Subcutaneous abdominal adipose tissue (tissue), 5 donors: ENCODE data around the gene GOLT1A.

ENCODE experiments used
- H3K27ac ChIP-seq: one replicate; pipeline ENCODE4 v1.7.0; 2013; ENCODE audit warnings: low read depth, mild to moderate bottlenecking, inconsistent platforms, low read length, moderate library complexity
- H3K27me3 ChIP-seq, 5 donors: one replicate each; pipeline ENCODE4 v1.7.0; 2013; ENCODE audit warnings: low read length in 5 of 5, inconsistent platforms in 1 of 5; ENCODE audit not compliant: control insufficient read depth in 5 of 5, insufficient read depth in 4 of 5
- H3K36me3 ChIP-seq, 5 donors: one replicate each; pipeline ENCODE4 v1.7.0; 2013; ENCODE audit warnings: low read length in 5 of 5; ENCODE audit not compliant: control insufficient read depth in 5 of 5, insufficient read depth in 5 of 5
- H3K4me1 ChIP-seq, 5 donors: one replicate each; pipeline ENCODE4 v1.7.0; 2013; ENCODE audit warnings: low read length in 5 of 5, mild to moderate bottlenecking in 3 of 5, moderate library complexity in 1 of 5; ENCODE audit not compliant: control insufficient read depth in 5 of 5, insufficient read depth in 5 of 5
- H3K4me3 ChIP-seq, 5 donors: one replicate each; pipeline ENCODE4 v1.7.0; 2013; ENCODE audit warnings: low read length in 5 of 5, low read depth in 1 of 5
- H3K9ac ChIP-seq, 5 donors: one replicate each; pipeline ENCODE4 v1.7.0; 2013; ENCODE audit warnings: low read length in 5 of 5, mild to moderate bottlenecking in 4 of 5, moderate library complexity in 3 of 5
- H3K9me3 ChIP-seq, 5 donors: one replicate each; pipeline ENCODE4 v1.7.0; 2013; ENCODE audit warnings: low read length in 5 of 5; ENCODE audit not compliant: control insufficient read depth in 5 of 5
- donor health status: healthy.
- donor health status: healthy.
- donor health status: healthy.
- donor health status: healthy.
- donor health status: healthy.

Gene GOLT1A

GRCh38 chr1:204258213-204259115, 44.7 kb upstream of the GOLT1A start:
- Histone ChIP-seq H3K27me3 (no peaks in the 10 kb centered on the region), H3K9me3 (no peaks in the 10 kb centered on the region), H3K4me1 (peaks cover 6 to 14% (median 11%) of the 10 kb centered on the region in 5 donors), H3K4me3 (no peak overlapping the region), H3K9ac (no peak overlapping the region), H3K36me3 (peaks cover 0 to 2% (median 0%) of the 10 kb centered on the region in 5 donors), H3K27ac (no peak overlapping the region)

DNA sequence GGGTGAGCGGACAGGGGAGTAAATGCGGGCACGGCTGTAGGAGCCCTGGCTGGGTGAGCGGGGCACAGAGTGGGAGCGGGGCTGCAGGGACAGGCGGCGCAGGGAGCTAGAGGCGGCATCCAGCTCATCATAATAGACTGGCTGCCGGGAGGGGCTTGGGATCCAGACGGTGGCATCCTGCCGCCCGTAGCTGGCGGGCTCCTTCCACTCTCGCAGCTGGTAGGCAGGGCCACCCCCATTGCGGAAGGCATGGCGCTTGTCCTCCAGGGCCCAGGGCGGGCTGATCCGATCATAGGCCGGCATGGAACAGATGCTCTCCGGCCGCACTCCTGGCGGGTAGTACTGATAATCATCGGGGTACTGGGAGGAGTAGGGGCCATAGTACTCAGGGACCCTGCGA, 43.7 kb upstream of the GOLT1A start:
- no peaks in the 10 kb centered on the region for H3K27me3 ChIP-seq
- peaks cover 0 to 2% (median 0%) of the 10 kb centered on the region in 5 donors for H3K36me3 ChIP-seq
- no peaks in the 10 kb centered on the region for H3K9me3 ChIP-seq
- H3K9ac ChIP-seq: no peak overlapping the region
- H3K4me1 ChIP-seq: peaks cover 5 to 13% (median 9%) of the 10 kb centered on the region in 5 donors
- H3K4me3 ChIP-seq: no peak overlapping the region
- H3K27ac ChIP-seq: no peak overlapping the region

GRCh38 chr1:204256531-204256930, 42.7 kb upstream of the GOLT1A start:
- no peaks in the 10 kb centered on the region for H3K9me3 ChIP-seq
- H3K9ac ChIP-seq: no peak overlapping the region
- no peaks in the 10 kb centered on the region for H3K27me3 ChIP-seq
- H3K36me3 ChIP-seq: peaks cover 0 to under 1% (median 0%) of the 10 kb centered on the region in 5 donors
- no peak overlapping the region for H3K4me3 ChIP-seq
- peaks cover 5 to 13% (median 10%) of the 10 kb centered on the region in 5 donors for H3K4me1 ChIP-seq
- no peak overlapping the region for H3K27ac ChIP-seq

GRCh38 chr1:204255966-204256365, 42.2 kb upstream of the GOLT1A start:
- Histone ChIP-seq H3K4me3 (no peak overlapping the region), H3K9me3 (no peaks in the 10 kb centered on the region), H3K36me3 (no peaks in the 10 kb centered on the region), H3K4me1 (peaks cover 5 to 14% (median 10%) of the 10 kb centered on the region in 5 donors), H3K9ac (no peak overlapping the region), H3K27me3 (no peaks in the 10 kb centered on the region), H3K27ac (no peak overlapping the region)

DNA sequence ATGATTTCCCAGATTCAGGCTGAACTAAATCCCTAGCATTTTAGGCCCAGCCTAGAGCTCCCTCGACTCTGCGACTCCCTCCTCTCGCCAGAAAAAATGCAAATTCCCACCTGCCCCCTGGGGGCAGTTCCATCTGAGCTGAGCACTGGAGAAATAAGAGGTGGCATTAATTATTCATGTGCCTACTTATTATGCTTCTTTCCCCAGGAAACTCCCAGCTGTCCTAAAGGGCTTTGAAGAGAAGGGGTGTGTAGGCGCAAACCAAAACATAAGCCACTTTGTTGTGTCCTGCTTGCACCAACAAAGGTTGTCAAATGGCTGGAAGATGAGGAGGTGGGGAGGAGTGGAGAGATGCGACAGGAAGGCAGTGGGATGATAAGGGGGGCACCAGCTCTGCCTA, 41.4 kb upstream of the GOLT1A start:
- H3K36me3 ChIP-seq: no peaks in the 10 kb centered on the region
- H3K9ac ChIP-seq: no peak overlapping the region
- peaks cover 5 to 14% (median 10%) of the 10 kb centered on the region in 5 donors for H3K4me1 ChIP-seq
- H3K9me3 ChIP-seq: no peaks in the 10 kb centered on the region
- H3K27ac ChIP-seq: no peak overlapping the region
- H3K27me3 ChIP-seq: no peaks in the 10 kb centered on the region
- H3K4me3 ChIP-seq: no peak overlapping the region

- Histone ChIP-seq H3K9ac (no peak overlapping the region), H3K27ac (no peak overlapping the region), H3K4me3 (no peak overlapping the region), H3K4me1 (peaks cover 5 to 14% (median 10%) of the 10 kb centered on the region in 5 donors), H3K27me3 (no peaks in the 10 kb centered on the region), H3K9me3 (no peaks in the 10 kb centered on the region), H3K36me3 (no peaks in the 10 kb centered on the region)
Measured at GRCh38 chr1:204254031-204254661, 40.4 kb upstream of the GOLT1A start.

DNA sequence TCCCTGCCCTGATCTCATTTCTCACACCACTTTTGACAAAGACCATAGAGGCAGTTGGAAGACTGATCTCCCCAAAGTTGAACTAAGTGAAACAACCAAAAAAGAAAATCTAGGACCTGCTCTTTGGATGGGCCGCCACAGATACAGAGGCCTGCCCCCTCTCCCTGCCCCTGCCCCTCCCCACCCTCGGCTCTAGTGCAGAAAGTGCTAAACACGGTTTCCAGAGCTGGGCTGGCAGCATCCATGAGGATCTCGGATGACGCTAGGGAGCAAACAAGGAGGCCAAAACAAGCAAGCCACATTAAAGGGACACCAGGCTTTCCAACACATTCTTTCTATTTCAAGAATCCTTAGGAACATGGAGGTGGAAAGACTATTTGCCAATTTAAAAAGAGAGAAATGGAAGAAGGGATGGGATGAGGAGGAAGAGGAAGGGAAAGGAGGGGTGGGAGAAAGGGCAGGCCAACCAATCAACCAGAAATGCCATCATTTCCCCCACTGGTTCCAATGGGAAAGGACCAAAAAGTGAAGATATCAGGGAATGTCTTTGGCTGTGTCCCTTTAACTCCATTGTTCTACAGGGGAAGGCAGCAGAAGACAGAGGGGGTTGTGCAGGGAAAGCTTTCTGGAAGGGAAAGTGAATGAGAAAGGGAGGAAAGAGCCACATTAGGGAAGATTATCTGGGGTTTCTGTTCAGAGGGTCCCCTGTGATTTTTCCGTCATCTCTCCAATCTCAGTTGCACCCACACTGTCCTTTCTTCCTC, 38.3 kb upstream of the GOLT1A start:
- Histone ChIP-seq H3K36me3 (no peaks in the 10 kb centered on the region), H3K4me3 (no peak overlapping the region), H3K9ac (no peak overlapping the region), H3K4me1 (peaks cover 5 to 14% (median 10%) of the 10 kb centered on the region in 5 donors), H3K9me3 (no peaks in the 10 kb centered on the region), H3K27ac (no peak overlapping the region), H3K27me3 (no peaks in the 10 kb centered on the region)

DNA sequence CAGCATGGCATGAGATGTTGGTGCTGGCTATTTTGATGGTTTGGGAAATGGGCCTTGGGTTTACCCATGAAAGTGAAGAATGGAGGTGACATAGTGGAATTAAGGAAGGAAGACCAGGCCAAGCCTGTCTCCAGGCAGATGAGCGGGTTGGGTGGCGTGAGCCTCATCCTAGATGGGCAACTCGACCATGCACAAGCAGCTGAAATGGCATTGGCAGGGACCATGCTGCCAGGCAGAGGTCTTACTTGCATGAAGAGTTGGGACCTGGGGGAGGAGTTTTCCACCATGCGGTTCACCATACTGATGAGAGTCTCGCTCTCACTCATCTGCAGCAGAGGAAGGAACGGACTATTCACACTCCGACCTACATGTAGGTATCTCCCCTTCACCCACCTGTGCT, 37.5 kb upstream of the GOLT1A start:
- H3K27me3 ChIP-seq: no peaks in the 10 kb centered on the region
- H3K9ac ChIP-seq: no peak overlapping the region
- no peak overlapping the region for H3K27ac ChIP-seq
- no peaks in the 10 kb centered on the region for H3K36me3 ChIP-seq
- H3K4me3 ChIP-seq: no peak overlapping the region
- H3K9me3 ChIP-seq: no peaks in the 10 kb centered on the region
- peaks cover 5 to 14% (median 10%) of the 10 kb centered on the region in 5 donors for H3K4me1 ChIP-seq

GRCh38 chr1:204250428-204251030, 36.7 kb upstream of the GOLT1A start:
- no peaks in the 10 kb centered on the region for H3K27me3 ChIP-seq
- H3K9ac ChIP-seq: no peak overlapping the region
- no peaks in the 10 kb centered on the region for H3K36me3 ChIP-seq
- no peak overlapping the region for H3K4me3 ChIP-seq
- no peaks in the 10 kb centered on the region for H3K9me3 ChIP-seq
- no peak overlapping the region for H3K27ac ChIP-seq
- H3K4me1 ChIP-seq: peaks cover 4 to 14% (median 10%) of the 10 kb centered on the region in 5 donors
